Chondrocyte (in vitro differentiated cells): ENCODE measurements around the gene SPIRE1. TPM values are rescaled to one million over a fixed set of nuclear protein-coding genes. Genes with fewer than 3 reads are reported as not detected.

ENCODE experiments used
- DNase-seq: peaks from one replicate; pipeline ENCODE4 v3.0.0; 2021; ENCODE audit warnings: mixed read lengths, low spot score
- H3K27ac Mint-ChIP-seq: one replicate; pipeline ENCODE4 v1.8.0; 2021; ENCODE audit warnings: mild to moderate bottlenecking, moderate library complexity, mixed read lengths; ENCODE audit not compliant: unreplicated experiment
- H3K27me3 Mint-ChIP-seq: 2 replicates; pipeline ENCODE4 v1.8.0; 2021; ENCODE audit warnings: low read depth, mixed read lengths
- H3K36me3 Mint-ChIP-seq: 2 replicates; pipeline ENCODE4 v1.8.0; 2021; ENCODE audit warnings: low read depth, mixed read lengths
- H3K4me1 Mint-ChIP-seq: 2 replicates; pipeline ENCODE4 v1.8.0; 2021; ENCODE audit warnings: low read depth, mild to moderate bottlenecking, mixed read lengths
- H3K4me3 Mint-ChIP-seq: one replicate; pipeline ENCODE4 v1.8.0; 2021; ENCODE audit warnings: mild to moderate bottlenecking, moderate library complexity, mixed read lengths; ENCODE audit not compliant: unreplicated experiment
- H3K9me3 Mint-ChIP-seq: 2 replicates; pipeline ENCODE4 v1.8.0; 2021; ENCODE audit warnings: low read depth, mixed read lengths
- total RNA-seq: library from RNA; stranded (reverse); gene quantifications from 3 replicates; pipeline ENCODE4 v1.2.1, GENCODE V29; 2021
- TF ChIP-seq, protein P1 (sequence below): fragments of 200-600 bp; sonication (generic); IDR thresholded peaks from 2 replicates; pipeline ENCODE4 v1.5.0; 2021; ENCODE audit warnings: antibody characterized with exemption, mild to moderate bottlenecking, moderate library complexity

The SPIRE1 gene
- total RNA-seq, 1 donor from 2014 or later, result 57.8 TPM

- Mint-ChIP-seq H3K9me3 (no peaks in the 10 kb centered on the region), H3K36me3 (peaks cover 33% of the 10 kb centered on the region), H3K4me3 (no peak overlapping the region), H3K27me3 (no peaks in the 10 kb centered on the region), H3K27ac (no peak overlapping the region), H3K4me1 (peaks cover 25% of the 10 kb centered on the region)
- TF ChIP-seq, protein P1, sequence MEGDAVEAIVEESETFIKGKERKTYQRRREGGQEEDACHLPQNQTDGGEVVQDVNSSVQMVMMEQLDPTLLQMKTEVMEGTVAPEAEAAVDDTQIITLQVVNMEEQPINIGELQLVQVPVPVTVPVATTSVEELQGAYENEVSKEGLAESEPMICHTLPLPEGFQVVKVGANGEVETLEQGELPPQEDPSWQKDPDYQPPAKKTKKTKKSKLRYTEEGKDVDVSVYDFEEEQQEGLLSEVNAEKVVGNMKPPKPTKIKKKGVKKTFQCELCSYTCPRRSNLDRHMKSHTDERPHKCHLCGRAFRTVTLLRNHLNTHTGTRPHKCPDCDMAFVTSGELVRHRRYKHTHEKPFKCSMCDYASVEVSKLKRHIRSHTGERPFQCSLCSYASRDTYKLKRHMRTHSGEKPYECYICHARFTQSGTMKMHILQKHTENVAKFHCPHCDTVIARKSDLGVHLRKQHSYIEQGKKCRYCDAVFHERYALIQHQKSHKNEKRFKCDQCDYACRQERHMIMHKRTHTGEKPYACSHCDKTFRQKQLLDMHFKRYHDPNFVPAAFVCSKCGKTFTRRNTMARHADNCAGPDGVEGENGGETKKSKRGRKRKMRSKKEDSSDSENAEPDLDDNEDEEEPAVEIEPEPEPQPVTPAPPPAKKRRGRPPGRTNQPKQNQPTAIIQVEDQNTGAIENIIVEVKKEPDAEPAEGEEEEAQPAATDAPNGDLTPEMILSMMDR, result no peak
- no peak for DNase-seq
These were observed 197.0 kb downstream of the SPIRE1 start for GRCh38 chr18:12460874-12461273.

DNA sequence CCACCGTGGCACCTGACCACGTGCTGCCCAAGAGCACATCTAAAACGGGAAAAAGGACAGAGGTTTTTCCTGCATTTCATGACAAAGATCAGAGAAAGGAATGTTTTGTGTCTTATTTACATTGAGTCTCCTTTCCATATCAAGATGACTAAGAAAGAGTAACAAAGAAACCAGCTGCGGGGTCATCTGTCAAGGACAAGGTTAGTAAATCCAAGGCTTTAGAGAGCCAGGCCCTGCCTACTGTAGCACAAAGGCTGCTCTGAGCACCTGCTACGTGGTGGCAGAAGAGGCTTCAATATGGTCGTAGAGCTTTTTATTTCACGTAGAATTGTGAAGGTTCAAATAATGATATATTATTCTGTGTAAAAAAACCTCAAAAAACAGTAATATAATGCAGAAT, 199.1 kb downstream of the SPIRE1 start:
- no peak for DNase-seq
- TF ChIP-seq, protein P1, result no peak
- Mint-ChIP-seq H3K4me3 (no peak overlapping the region), H3K9me3 (no peaks in the 10 kb centered on the region), H3K36me3 (peaks cover 38% of the 10 kb centered on the region), H3K27me3 (no peaks in the 10 kb centered on the region), H3K4me1 (peaks cover 33% of the 10 kb centered on the region), H3K27ac (no peak overlapping the region)

DNA sequence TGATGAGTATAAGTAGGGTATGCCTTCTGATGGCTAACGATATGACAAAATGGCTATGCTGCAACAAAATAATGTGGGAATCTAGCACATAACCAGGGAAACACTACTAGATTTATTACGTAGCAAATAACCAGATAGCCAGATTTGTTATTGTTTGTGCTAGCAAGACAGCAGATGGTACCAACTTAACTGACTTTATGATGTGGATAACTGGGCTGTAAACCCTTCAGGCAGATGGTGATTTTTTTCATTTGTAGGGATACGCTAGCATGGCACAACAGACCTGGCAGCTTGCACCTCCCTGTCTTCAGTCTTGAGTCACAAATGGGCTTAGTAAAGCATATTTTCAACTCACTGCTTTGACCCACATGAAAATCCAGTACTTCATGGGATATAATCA, 201.5 kb downstream of the SPIRE1 start:
- H3K27ac Mint-ChIP-seq, result no peak overlapping the region

GRCh38 chr18:12455496-12455895, 202.4 kb downstream of the SPIRE1 start:
- Mint-ChIP-seq H3K36me3 (peaks cover 36% of the 10 kb centered on the region), H3K27me3 (no peaks in the 10 kb centered on the region), H3K27ac (peak overlapping the region; percentile 89), H3K4me1 (peaks cover 20% of the 10 kb centered on the region), H3K4me3 (no peak overlapping the region), H3K9me3 (no peaks in the 10 kb centered on the region)
- TF ChIP-seq, protein P1, result no peak
- DNase-seq, result no peak

More for the DNA sequence above, 201.5 kb downstream of the SPIRE1 start:
- H3K36me3 Mint-ChIP-seq, result peaks cover 34% of the 10 kb centered on the region
- TF ChIP-seq, protein P1, result no peak
- no peaks in the 10 kb centered on the region for H3K9me3 Mint-ChIP-seq
- no peaks in the 10 kb centered on the region for H3K27me3 Mint-ChIP-seq
- peaks cover 25% of the 10 kb centered on the region for H3K4me1 Mint-ChIP-seq
- DNase-seq, result no peak
- no peak overlapping the region for H3K4me3 Mint-ChIP-seq

DNA sequence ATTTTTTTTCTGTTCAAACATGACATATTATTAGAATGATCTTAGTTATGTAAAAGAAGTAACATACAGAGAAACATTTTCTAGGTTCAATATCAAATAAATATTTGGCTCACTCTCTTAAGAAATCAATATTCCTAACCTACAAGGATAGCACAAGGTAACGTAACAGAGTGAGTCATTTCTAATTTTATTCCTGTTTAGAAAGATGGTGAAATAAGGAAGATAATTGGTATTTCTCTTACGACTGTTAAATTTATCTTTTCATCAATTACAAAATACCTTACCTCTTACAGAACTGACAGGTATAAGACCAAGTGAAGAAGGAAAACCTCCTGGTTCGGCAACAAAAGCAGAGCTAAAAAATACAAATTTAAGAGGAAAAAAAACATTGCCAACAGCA, 205.1 kb downstream of the SPIRE1 start:
- Mint-ChIP-seq H3K4me3 (no peak overlapping the region), H3K27me3 (no peaks in the 10 kb centered on the region), H3K36me3 (peaks cover 33% of the 10 kb centered on the region), H3K9me3 (no peaks in the 10 kb centered on the region), H3K4me1 (peaks cover 17% of the 10 kb centered on the region), H3K27ac (no peak overlapping the region)
- TF ChIP-seq, protein P1, result no peak
- no peak for DNase-seq
